Cardiac muscle cell (in vitro differentiated cells and primary cell): ENCODE results near the gene CFAP74. TPM values are rescaled to one million over a fixed set of nuclear protein-coding genes. Genes with fewer than 3 reads are reported as not detected.

Source experiments
- DNase-seq, 2 donors: peaks; one replicate each; pipeline versions ENCODE4 v3.0.0 to v3.0.0-alpha.2; 2010 to 2017; ENCODE audit warnings: low read depth in 1 of 2, low spot score in 1 of 2
- H3K27ac ChIP-seq: fragments of 200-600 bp; sonication (generic); 2 replicates; pipeline ENCODE4 v1.5.1; 2016
- H3K27me3 ChIP-seq: fragments of 200-600 bp; sonication (generic); 2 replicates; pipeline ENCODE4 v1.6.0; 2016; ENCODE audit warnings: control low read depth
- H3K36me3 ChIP-seq: fragments of 200-600 bp; sonication (generic); 2 replicates; pipeline ENCODE4 v1.5.1; 2016; ENCODE audit warnings: control low read depth
- H3K4me1 ChIP-seq: fragments of 200-600 bp; sonication (generic); 2 replicates; pipeline ENCODE4 v1.8.1; 2017; ENCODE audit warnings: low read depth, mild to moderate bottlenecking, mixed run types
- H3K4me3 ChIP-seq: fragments of 200-600 bp; sonication (generic); 2 replicates; pipeline ENCODE4 v1.5.1; 2016; ENCODE audit warnings: mild to moderate bottlenecking
- H3K9me3 ChIP-seq: fragments of 200-600 bp; sonication (generic); 2 replicates; pipeline ENCODE4 v1.5.1; 2017; ENCODE audit warnings: low read depth, mild to moderate bottlenecking, control low read depth
- polyA plus RNA-seq: library from polyadenylated mRNA; unstranded; fragments of >200 nt; fragmentation: Nextera tagmentation; extraction: Ambion mirVana; gene quantifications from 2 replicates; pipeline ENCODE4 v1.2.1, GENCODE V29; 2016
- total RNA-seq: library from RNA; depleted of rRNA; stranded (reverse); fragments of >200 nt; gene quantifications from 2 replicates; pipeline ENCODE4 v1.2.3, GENCODE V29; 2016
- TF ChIP-seq, protein P1 (sequence below): IDR thresholded peaks from 2 replicates; pipeline ENCODE4 v1.5.1; 2012; ENCODE audit warnings: low read depth, mild to moderate bottlenecking, low read length

The CFAP74 gene
- total and polyA plus RNA-seq, 2 experiments from 2014 or later = 0.63 to 1.7 TPM

DNA sequence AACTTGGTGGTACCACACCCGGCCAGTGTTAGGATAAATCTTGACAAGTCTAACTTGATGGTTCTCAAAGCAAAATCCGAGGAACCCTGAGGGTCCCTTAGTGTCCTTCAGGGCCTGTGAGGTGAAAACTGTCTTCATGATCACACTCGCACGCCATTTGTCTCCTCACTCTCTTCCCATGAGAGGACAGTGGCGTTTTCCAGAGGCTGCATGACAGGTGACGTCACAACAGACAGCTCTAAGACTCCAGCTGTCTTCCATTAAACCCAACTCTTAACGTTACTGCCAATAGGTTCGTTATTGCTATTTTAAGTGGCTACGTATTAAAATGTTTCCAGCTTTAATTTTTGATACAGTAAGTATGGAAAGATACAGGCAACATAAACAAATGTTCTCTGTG, 13.8 kb downstream of the CFAP74 start:
- no peaks in the 10 kb centered on the region for H3K4me1 ChIP-seq
- H3K36me3 ChIP-seq = no peaks in the 10 kb centered on the region
- TF ChIP-seq, protein P1, sequence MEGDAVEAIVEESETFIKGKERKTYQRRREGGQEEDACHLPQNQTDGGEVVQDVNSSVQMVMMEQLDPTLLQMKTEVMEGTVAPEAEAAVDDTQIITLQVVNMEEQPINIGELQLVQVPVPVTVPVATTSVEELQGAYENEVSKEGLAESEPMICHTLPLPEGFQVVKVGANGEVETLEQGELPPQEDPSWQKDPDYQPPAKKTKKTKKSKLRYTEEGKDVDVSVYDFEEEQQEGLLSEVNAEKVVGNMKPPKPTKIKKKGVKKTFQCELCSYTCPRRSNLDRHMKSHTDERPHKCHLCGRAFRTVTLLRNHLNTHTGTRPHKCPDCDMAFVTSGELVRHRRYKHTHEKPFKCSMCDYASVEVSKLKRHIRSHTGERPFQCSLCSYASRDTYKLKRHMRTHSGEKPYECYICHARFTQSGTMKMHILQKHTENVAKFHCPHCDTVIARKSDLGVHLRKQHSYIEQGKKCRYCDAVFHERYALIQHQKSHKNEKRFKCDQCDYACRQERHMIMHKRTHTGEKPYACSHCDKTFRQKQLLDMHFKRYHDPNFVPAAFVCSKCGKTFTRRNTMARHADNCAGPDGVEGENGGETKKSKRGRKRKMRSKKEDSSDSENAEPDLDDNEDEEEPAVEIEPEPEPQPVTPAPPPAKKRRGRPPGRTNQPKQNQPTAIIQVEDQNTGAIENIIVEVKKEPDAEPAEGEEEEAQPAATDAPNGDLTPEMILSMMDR = no peak
- peak in 1 of 2 donors; percentile 66 for DNase-seq
- no peaks in the 10 kb centered on the region for H3K9me3 ChIP-seq
- no peak overlapping the region for H3K27ac ChIP-seq
- no peak overlapping the region for H3K4me3 ChIP-seq
- H3K27me3 ChIP-seq = no peaks in the 10 kb centered on the region

DNA sequence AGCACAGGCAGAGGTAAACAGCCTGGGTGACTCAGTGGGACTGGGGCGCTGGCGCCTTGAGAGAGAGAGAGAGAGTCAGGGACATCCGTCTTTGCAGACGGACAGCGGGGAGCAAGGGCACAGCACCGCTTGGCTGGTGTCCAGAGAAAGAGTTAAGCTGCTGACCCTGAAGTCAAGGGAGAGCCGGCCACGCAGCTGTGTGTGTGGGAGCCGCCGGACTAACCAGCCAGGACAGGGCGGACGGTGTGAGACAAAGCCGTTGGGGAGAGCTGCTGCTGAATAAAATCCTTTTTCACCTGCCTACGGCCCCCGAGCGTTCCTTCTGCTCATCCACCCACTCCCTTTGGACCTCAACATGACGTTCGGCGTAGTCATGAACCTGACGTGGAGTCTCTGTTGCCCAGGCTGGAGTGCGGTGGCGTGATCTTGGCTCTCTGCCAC, 14.5 kb downstream of the CFAP74 start:
- H3K9me3 ChIP-seq = no peaks in the 10 kb centered on the region
- no peak overlapping the region for H3K27ac ChIP-seq
- DNase-seq = peak; percentile 59 to 67
- H3K36me3 ChIP-seq = no peaks in the 10 kb centered on the region
- TF ChIP-seq, protein P1 = no peak
- H3K27me3 ChIP-seq = no peaks in the 10 kb centered on the region
- no peaks in the 10 kb centered on the region for H3K4me1 ChIP-seq
- no peak overlapping the region for H3K4me3 ChIP-seq

DNA sequence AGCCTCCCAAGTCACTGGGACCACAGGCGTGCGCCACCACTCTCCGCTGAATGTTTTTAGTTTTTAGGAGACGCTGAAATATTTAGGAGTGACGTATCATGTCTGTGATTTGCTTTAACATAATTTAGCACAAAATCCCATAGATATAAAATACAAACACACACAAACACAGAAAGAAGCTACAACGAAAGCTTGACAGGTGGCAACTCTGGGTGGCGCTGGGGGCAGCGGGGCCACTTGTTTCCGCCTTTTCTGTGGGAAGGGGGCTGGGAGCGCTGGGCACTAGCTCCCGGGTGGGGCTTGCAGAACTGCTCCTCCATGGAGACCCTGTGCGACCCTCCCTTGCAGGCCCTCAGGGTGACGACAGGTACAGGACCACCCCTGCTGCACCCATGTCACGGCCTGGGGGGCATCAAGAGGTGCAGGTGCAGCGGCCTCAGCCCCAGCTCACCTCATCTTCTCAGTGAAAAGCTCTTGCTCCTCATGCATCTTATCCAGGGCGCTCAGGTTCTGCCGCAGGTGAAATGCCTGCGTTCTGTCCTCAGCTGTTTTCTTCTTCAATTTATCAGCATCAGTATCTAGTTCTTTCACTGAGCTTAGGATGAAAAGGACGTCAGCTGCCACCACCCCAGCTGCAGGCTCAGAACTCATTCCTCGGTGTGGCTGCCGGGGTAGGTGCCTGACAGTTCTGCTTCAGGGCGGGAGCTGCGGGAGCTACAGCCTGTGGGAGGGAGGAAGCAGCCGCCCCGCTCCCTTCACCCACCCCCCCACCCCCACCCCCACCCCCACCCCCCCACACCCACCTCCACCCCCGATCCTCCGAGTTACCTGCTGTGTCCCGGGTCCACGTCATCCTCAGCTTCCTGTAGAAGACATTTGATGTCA, 15.3 kb downstream of the CFAP74 start:
- no peak for DNase-seq
- TF ChIP-seq, protein P1 = no peak
- Histone ChIP-seq H3K4me1 (no peaks in the 10 kb centered on the region), H3K27ac (no peak overlapping the region), H3K36me3 (no peaks in the 10 kb centered on the region), H3K9me3 (no peaks in the 10 kb centered on the region), H3K27me3 (no peaks in the 10 kb centered on the region), H3K4me3 (no peak overlapping the region)

DNA sequence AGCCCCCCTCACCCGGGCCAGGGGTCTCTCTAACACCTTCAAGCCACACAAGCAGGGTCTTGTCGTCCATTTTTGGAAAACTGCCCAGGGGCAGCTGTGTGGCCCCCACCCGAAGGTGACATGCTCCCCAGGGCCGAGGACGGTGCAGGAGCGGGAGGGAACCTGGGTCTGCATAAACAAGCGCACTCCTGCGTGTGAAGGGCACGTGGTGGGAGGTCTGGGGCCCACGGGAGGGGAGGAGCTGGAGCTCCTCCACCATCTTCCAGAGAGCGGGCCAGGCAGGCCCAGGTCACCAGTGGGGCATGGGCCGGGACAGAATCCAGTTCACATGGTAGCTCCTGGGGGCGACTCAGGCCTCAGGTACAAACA, 16.5 kb downstream of the CFAP74 start:
- TF ChIP-seq, protein P1 = no peak
- Histone ChIP-seq H3K4me3 (no peak overlapping the region), H3K4me1 (no peaks in the 10 kb centered on the region), H3K27ac (no peak overlapping the region), H3K27me3 (no peaks in the 10 kb centered on the region), H3K36me3 (no peaks in the 10 kb centered on the region), H3K9me3 (no peaks in the 10 kb centered on the region)
- no peak for DNase-seq

DNA sequence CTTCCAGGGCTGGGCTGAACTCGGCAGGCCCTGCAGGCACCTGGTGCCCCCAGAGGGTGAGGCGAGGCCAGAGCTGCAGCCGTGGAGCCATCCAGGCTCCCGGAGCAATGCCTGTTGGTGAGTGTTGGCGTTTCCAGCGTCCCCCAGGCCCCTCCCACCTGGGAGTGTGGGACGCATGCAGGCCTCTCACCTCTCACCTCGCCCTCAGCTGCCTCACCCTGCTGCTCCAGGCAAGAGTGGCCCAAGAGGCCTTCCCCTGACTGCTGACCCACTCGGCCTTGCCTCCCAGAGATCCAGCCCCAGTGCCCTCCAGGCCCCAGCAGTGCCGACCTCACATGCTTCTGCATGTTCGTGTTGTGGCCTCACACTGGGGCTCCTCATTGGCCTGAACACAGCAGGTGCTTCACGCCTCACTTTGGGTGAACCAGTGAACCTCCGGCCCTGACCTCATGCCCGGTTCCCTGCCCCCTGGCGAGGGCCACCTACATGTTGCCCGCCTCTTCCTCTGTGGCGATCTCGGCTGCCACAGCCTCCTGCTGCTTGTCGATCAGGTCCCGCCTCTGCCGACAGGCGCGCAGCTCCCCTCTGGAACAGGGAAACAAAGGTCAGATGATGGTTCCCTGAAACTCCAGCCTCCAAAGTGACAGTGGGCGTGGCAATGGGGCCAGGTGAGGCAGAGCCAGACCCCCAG, 17.0 kb downstream of the CFAP74 start:
- no peaks in the 10 kb centered on the region for H3K9me3 ChIP-seq
- no peak overlapping the region for H3K4me3 ChIP-seq
- H3K27me3 ChIP-seq = no peaks in the 10 kb centered on the region
- TF ChIP-seq, protein P1 = no peak
- no peak for DNase-seq
- no peak overlapping the region for H3K27ac ChIP-seq
- no peaks in the 10 kb centered on the region for H3K36me3 ChIP-seq
- H3K4me1 ChIP-seq = no peaks in the 10 kb centered on the region
